Small intestine (tissue), 7 donors: ENCODE data around the gene MCTP1. TPM values are rescaled to one million over a fixed set of nuclear protein-coding genes. Genes with fewer than 3 reads are reported as not detected.

ENCODE experiments used
- DNase-seq, 2 donors: peaks; one replicate each; pipeline versions ENCODE4 v3.0.0 to v3.0.0-alpha.2; 2013
- FAIRE-seq: peaks from 2 replicates; lab custom pipeline; 2012; peaks lifted over from hg19 to GRCh38; lab: Jason Lieb, UNC
- H3K27ac ChIP-seq, 3 donors: one replicate each; pipeline ENCODE4 v1.5.1; 2013; ENCODE audit warnings: low read length in 2 of 3, mild to moderate bottlenecking in 2 of 3, control low read depth in 1 of 3, inconsistent platforms in 1 of 3, low read depth in 1 of 3, moderate library complexity in 1 of 3
- H3K27me3 ChIP-seq, 3 donors: one replicate each; pipeline ENCODE4 v1.6.1; 2013; ENCODE audit warnings: low read length in 3 of 3, inconsistent platforms in 1 of 3; ENCODE audit not compliant: control insufficient read depth in 3 of 3, insufficient read depth in 3 of 3
- H3K36me3 ChIP-seq, 3 donors: one replicate each; pipeline ENCODE4 v1.6.1; 2013; ENCODE audit warnings: low read length in 3 of 3, inconsistent platforms in 1 of 3, low read depth in 1 of 3, mild to moderate bottlenecking in 1 of 3, moderate library complexity in 1 of 3; ENCODE audit not compliant: control insufficient read depth in 3 of 3, insufficient read depth in 2 of 3
- H3K4me1 ChIP-seq, 3 donors: one replicate each; pipeline ENCODE4 v1.6.1; 2013; ENCODE audit warnings: low read length in 2 of 3, inconsistent platforms in 1 of 3, low read depth in 1 of 3, mild to moderate bottlenecking in 1 of 3, moderate library complexity in 1 of 3; ENCODE audit not compliant: control insufficient read depth in 3 of 3, insufficient read depth in 2 of 3
- H3K4me3 ChIP-seq, 3 donors: one replicate each; pipeline ENCODE4 v1.5.1; 2013; ENCODE audit warnings: low read length in 3 of 3, control low read depth in 1 of 3, inconsistent platforms in 1 of 3, low read depth in 1 of 3, mild to moderate bottlenecking in 1 of 3, moderate library complexity in 1 of 3
- H3K9me3 ChIP-seq, 2 donors: one replicate each; pipeline ENCODE4 v1.6.1; 2013; ENCODE audit warnings: low read depth in 1 of 2, low read length in 1 of 2; ENCODE audit not compliant: control insufficient read depth in 2 of 2, insufficient read depth in 1 of 2
- WGBS, 3 donors: extraction: QIAGEN DNeasy Blood & Tissue Kit; methylation state at CpG; one replicate each; pipeline ENCODE4 v1.1.7; 2013; 5-methylcytosine and 5-hydroxymethylcytosine counted together
- polyA plus RNA-seq, 4 donors: library from polyadenylated mRNA; stranded (reverse) in 3 of 4; unstranded in 1 of 4; fragments of 200-250 nt in 3 of 4; fragments of 120-200 nt in 1 of 4; gene quantifications; one replicate each; pipeline versions ENCODE4 v1.2.1 to v1.2.3, GENCODE V29; 2013
- donor health status: healthy with polysubstance abuse.
- donor health status: control.
- donor health status: control.
- donor health status: Bipolar disorder and iron deficiency.
- donor health status: healthy.

Gene MCTP1
- polyA plus RNA-seq, 4 donors = 0.22 to 6.1 (median 2.3) TPM

GRCh38 chr5:95069948-95070347 lies 214.9 kb downstream of the MCTP1 start:
- Histone ChIP-seq H3K4me1 (no peaks in the 10 kb centered on the region), H3K36me3 (no peaks in the 10 kb centered on the region), H3K27me3 (no peaks in the 10 kb centered on the region), H3K4me3 (no peak overlapping the region), H3K27ac (peak overlapping the region in 1 of 3 donors; percentile 11), H3K9me3 (no peaks in the 10 kb centered on the region)
- DNase-seq = no peak
- 57 to 84% (median 64%) methylated on average over 5 of the region's 5 CpGs for WGBS, 3 donors
- FAIRE-seq = no peak

GRCh38 chr5:95069021-95069420 lies 215.9 kb downstream of the MCTP1 start:
- H3K4me1 ChIP-seq = no peaks in the 10 kb centered on the region
- DNase-seq = no peak
- H3K4me3 ChIP-seq = no peak overlapping the region
- H3K27me3 ChIP-seq = no peaks in the 10 kb centered on the region
- FAIRE-seq = no peak
- H3K27ac ChIP-seq = no peak overlapping the region
- no peaks in the 10 kb centered on the region for H3K36me3 ChIP-seq
- no peaks in the 10 kb centered on the region for H3K9me3 ChIP-seq
- WGBS, 3 donors = 68 to 75% (median 69%) methylated on average over 2 of the region's 2 CpGs

GRCh38 chr5:95068289-95068910 lies 216.5 kb downstream of the MCTP1 start:
- Histone ChIP-seq H3K4me1 (no peaks in the 10 kb centered on the region), H3K9me3 (no peaks in the 10 kb centered on the region), H3K27ac (no peak overlapping the region), H3K4me3 (no peak overlapping the region), H3K27me3 (no peaks in the 10 kb centered on the region), H3K36me3 (no peaks in the 10 kb centered on the region)
- no peak for DNase-seq
- no peak for FAIRE-seq
- 72 to 83% (median 75%) methylated on average over 7 of the region's 7 CpGs for WGBS, 3 donors

GRCh38 chr5:95066048-95066447 lies 218.8 kb downstream of the MCTP1 start:
- Histone ChIP-seq H3K9me3 (no peaks in the 10 kb centered on the region), H3K4me3 (no peak overlapping the region), H3K27me3 (no peaks in the 10 kb centered on the region), H3K36me3 (no peaks in the 10 kb centered on the region), H3K27ac (no peak overlapping the region), H3K4me1 (no peaks in the 10 kb centered on the region)
- FAIRE-seq (no peak), DNase-seq (no peak)
- 33 to 41% (median 38%) methylated on average over 1 of the region's 1 CpG for WGBS, 3 donors

GRCh38 chr5:95063492-95063891 lies 221.4 kb downstream of the MCTP1 start:
- H3K36me3 ChIP-seq = no peaks in the 10 kb centered on the region

GRCh38 chr5:95060098-95060497 lies 224.8 kb downstream of the MCTP1 start:
- Histone ChIP-seq H3K36me3 (no peaks in the 10 kb centered on the region), H3K27ac (no peak overlapping the region), H3K9me3 (no peaks in the 10 kb centered on the region), H3K4me3 (no peak overlapping the region), H3K27me3 (no peaks in the 10 kb centered on the region), H3K4me1 (no peaks in the 10 kb centered on the region)
- WGBS, 3 donors = 15 to 38% (median 37%) methylated on average over 2 of the region's 2 CpGs
- FAIRE-seq = no peak
- DNase-seq = no peak

More at GRCh38 chr5:95063492-95063891, 221.4 kb downstream of the MCTP1 start:
- no peak overlapping the region for H3K4me3 ChIP-seq
- no peaks in the 10 kb centered on the region for H3K4me1 ChIP-seq
- WGBS, 3 donors = 59 to 77% (median 68%) methylated on average over 2 of the region's 2 CpGs
- no peaks in the 10 kb centered on the region for H3K9me3 ChIP-seq
- DNase-seq (no peak), FAIRE-seq (no peak)
- no peaks in the 10 kb centered on the region for H3K27me3 ChIP-seq
- H3K27ac ChIP-seq = no peak overlapping the region

GRCh38 chr5:95059636-95060035 lies 225.3 kb downstream of the MCTP1 start:
- Histone ChIP-seq H3K27me3 (no peaks in the 10 kb centered on the region), H3K4me3 (no peak overlapping the region), H3K36me3 (no peaks in the 10 kb centered on the region), H3K9me3 (no peaks in the 10 kb centered on the region), H3K4me1 (no peaks in the 10 kb centered on the region), H3K27ac (no peak overlapping the region)
- DNase-seq (no peak), FAIRE-seq (no peak)

- H3K4me3 ChIP-seq = no peak overlapping the region
- no peaks in the 10 kb centered on the region for H3K9me3 ChIP-seq
- H3K27ac ChIP-seq = no peak overlapping the region
- no peaks in the 10 kb centered on the region for H3K27me3 ChIP-seq
- DNase-seq (no peak), FAIRE-seq (no peak)
- 78 to 84% (median 81%) methylated on average over 5 of the region's 5 CpGs for WGBS, 3 donors
- H3K4me1 ChIP-seq = no peaks in the 10 kb centered on the region
- no peaks in the 10 kb centered on the region for H3K36me3 ChIP-seq
These were observed 227.3 kb downstream of the MCTP1 start for GRCh38 chr5:95057615-95058014.

GRCh38 chr5:95053253-95053652 lies 231.6 kb downstream of the MCTP1 start:
- 87 to 91% (median 89%) methylated on average over 7 of the region's 7 CpGs for WGBS, 3 donors

More at GRCh38 chr5:95053253-95053652, 231.6 kb downstream of the MCTP1 start:
- H3K9me3 ChIP-seq = no peaks in the 10 kb centered on the region
- FAIRE-seq (no peak), DNase-seq (no peak)
- no peaks in the 10 kb centered on the region for H3K27me3 ChIP-seq
- no peaks in the 10 kb centered on the region for H3K4me1 ChIP-seq
- no peaks in the 10 kb centered on the region for H3K36me3 ChIP-seq
- no peak overlapping the region for H3K27ac ChIP-seq
- H3K4me3 ChIP-seq = no peak overlapping the region
